ENCODE results near the gene RTP3. TPM values are rescaled to one million over a fixed set of nuclear protein-coding genes. Genes with fewer than 3 reads are reported as not detected.

Gene RTP3
- total RNA-seq, 4 donors from 2014 or later, result not detected

DNA sequence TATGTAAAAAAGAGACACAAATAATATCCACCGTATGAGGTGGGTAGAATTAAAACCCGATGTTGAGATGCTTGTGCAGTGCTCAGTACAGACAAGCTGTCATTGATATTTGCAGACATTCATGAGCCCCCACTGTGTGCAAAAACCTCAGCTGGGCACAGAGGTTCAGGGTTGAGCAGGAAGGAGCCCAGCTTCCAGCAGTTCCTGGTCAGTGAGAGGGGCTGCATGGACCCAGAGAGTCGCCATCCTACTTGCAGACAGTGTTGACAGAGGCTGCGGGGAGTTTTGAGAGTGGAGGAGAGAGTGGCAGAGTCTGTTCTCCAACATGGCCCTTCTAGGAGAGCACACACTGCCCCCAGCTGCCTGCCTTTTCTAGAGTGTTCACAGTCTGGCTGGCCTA is 26.9 kb upstream of the RTP3 start:
- TF ChIP-seq CTCF (IDR thresholded peaks at IDR 0.05), result no peak
- no peak for TF ChIP-seq POLR2A (IDR thresholded peaks at IDR 0.05)
- no peak overlapping the region for H3K4me3 ChIP-seq (ENCODE audit: low read depth, poor library complexity, severe bottlenecking)
- 92 to 97% methylated on average over 4 of the region's 4 CpGs for WGBS, 2 donors
- intact Hi-C loops (cut with DNase I; ENCODE audit: low total_unique reads), result no loop called here
- peak in 1 of 2 donors; percentile 53 for DNase-seq (ENCODE audit: low spot score in 2 of 2)

DNA sequence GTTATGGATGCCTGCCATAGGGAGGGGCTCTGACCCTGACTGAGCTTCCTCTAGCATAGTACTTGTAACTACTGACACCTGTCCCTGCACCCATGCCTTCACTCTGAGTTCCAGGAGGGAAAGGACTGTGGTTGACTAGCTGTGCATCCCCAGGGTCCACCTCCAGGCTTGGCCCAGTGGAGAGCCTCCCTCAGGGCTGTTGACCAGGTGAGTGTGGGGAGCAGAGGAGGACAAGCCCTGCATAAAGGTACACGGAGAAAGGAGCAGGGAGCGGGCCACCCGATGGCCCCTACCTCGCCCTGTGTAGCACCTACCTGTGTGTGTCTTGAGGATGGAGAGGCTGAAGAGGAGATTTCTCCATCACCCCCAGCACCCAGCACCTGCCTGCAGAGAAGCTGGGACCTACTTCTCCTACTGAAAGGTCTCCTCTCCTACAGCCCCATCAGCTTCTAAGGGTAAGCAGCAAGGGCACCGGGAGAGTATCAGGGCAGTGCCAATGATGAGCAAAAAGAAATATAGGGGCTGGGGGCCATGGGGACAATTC is 26.3 kb upstream of the RTP3 start:
- TF ChIP-seq CTCF (IDR thresholded peaks at IDR 0.05) (no peak), POLR2A (IDR thresholded peaks at IDR 0.05) (no peak)
- WGBS, 2 donors, result 88 to 97% methylated on average over 5 of the region's 5 CpGs
- intact Hi-C loops (cut with DNase I; ENCODE audit: low total_unique reads), result no loop called here
- no peak overlapping the region for H3K4me3 ChIP-seq (ENCODE audit: low read depth, poor library complexity, severe bottlenecking)
- peak in 1 of 2 donors; percentile 32 for DNase-seq (ENCODE audit: low spot score in 2 of 2)

- TF ChIP-seq CTCF (IDR thresholded peaks at IDR 0.05), result no peak
- no peak for TF ChIP-seq POLR2A (IDR thresholded peaks at IDR 0.05)
- peak in 1 of 2 donors; percentile 29 for DNase-seq (ENCODE audit: low spot score in 2 of 2)
- intact Hi-C loops (cut with DNase I; ENCODE audit: low total_unique reads), result no loop called here
- 86 to 94% methylated on average over 2 of the region's 2 CpGs for WGBS, 2 donors
- no peak overlapping the region for H3K4me3 ChIP-seq (ENCODE audit: low read depth, poor library complexity, severe bottlenecking)
Measured at GRCh38 chr3:46472736-46473135, 25.0 kb upstream of the RTP3 start.

DNA sequence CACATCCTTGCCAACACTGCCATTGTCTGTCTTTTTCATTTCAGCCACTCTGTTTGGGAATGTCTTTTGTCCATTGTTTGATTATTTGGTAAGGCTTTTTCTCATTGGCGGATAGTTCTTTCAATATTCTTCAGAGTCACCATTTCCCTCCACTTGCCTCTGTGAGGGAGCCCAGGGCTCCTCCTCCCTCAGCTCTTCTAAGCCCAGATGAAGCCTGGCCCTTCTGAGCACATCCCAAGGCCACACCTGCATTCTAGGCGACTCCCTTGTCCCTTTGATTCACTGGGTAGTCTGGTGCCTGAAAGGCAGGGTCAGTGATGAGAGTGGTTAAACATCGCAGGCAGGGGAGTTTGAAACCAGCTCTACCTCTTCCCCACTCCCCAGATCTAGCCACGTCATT is 20.6 kb upstream of the RTP3 start:
- no peak overlapping the region for H3K4me3 ChIP-seq (ENCODE audit: low read depth, poor library complexity, severe bottlenecking)
- TF ChIP-seq CTCF (IDR thresholded peaks at IDR 0.05), result no peak
- no peak for TF ChIP-seq POLR2A (IDR thresholded peaks at IDR 0.05)
- intact Hi-C loops (cut with DNase I; ENCODE audit: low total_unique reads), result no loop called here
- peak in 1 of 2 donors; percentile 36 for DNase-seq (ENCODE audit: low spot score in 2 of 2)
- 86% methylated on average over 4 of the region's 4 CpGs for WGBS, 2 donors

DNA sequence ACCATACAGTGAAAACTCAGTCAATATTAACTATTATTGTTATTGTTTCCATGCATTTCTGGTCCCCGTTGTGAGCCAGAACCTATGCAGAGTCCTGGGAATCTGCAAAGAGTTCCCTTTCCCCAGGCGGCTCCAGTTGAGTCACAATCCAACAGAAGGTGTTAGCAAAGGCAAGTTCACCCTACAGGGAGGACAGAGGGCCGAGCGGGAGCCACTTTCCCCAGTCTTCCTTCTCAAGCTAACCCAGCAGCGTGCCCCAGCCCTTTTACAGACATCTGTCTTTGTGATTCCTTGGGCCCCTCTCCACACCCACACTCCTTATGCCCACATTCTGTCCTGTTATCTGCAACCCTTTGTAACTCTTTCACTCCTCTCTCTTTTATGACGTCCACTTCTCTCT is 20.0 kb upstream of the RTP3 start:
- TF ChIP-seq CTCF (IDR thresholded peaks at IDR 0.05) (no peak), POLR2A (IDR thresholded peaks at IDR 0.05) (no peak)
- 84 to 90% methylated on average over 6 of the region's 6 CpGs for WGBS, 2 donors
- peak in 1 of 2 donors; percentile 71 for DNase-seq (ENCODE audit: low spot score in 2 of 2)

GRCh38 chr3:46478341-46478740 is 19.4 kb upstream of the RTP3 start:
- intact Hi-C loops (cut with DNase I; ENCODE audit: low total_unique reads), result no loop called here
- DNase-seq (ENCODE audit: low spot score in 2 of 2), result peak in 1 of 2 donors; percentile 59
- TF ChIP-seq POLR2A (IDR thresholded peaks at IDR 0.05) (no peak), CTCF (IDR thresholded peaks at IDR 0.05) (no peak)
- no peak overlapping the region for H3K4me3 ChIP-seq (ENCODE audit: low read depth, poor library complexity, severe bottlenecking)
- WGBS, 2 donors, result 83 to 88% methylated on average over 5 of the region's 5 CpGs

More for the DNA sequence above, 20.0 kb upstream of the RTP3 start:
- intact Hi-C loops (cut with DNase I; ENCODE audit: low total_unique reads), result no loop called here
- no peak overlapping the region for H3K4me3 ChIP-seq (ENCODE audit: low read depth, poor library complexity, severe bottlenecking)
